ENCODE measurements around the gene PHLDB2. TPM values are rescaled to one million over a fixed set of nuclear protein-coding genes. Genes with fewer than 3 reads are reported as not detected.

The PHLDB2 gene
- total RNA-seq, 4 donors from 2014 or later, result 23.5 to 81.5 (median 26.2) TPM

DNA sequence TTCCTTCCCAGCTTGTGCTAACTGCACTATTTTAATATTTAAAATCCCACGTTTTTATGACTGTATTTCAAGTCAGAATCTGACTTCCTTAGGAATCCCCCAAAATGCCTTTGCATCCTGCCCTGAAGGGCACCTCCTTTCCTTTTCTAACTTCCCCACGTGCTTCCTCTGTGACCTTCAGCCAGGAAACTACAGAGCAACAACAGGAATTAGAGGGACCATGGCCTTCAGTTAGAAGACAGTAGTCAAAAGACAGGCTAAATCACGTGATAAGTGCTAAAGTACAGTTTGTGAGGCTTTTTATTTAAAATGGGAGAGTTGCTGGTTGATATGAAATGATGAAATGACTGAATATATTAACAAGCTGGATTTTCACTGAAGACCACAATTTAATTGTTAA, 108.0 kb downstream of the PHLDB2 start:
- WGBS, 2 donors, result 31 to 32% methylated on average over 3 of the region's 3 CpGs
- DNase-seq (ENCODE audit: low spot score in 2 of 2), result no peak
- no peak overlapping the region for H3K4me3 ChIP-seq (ENCODE audit: low read depth, poor library complexity, severe bottlenecking)
- TF ChIP-seq CTCF (IDR thresholded peaks at IDR 0.05) (no peak), POLR2A (IDR thresholded peaks at IDR 0.05) (no peak)
- intact Hi-C loops (cut with DNase I; ENCODE audit: low total_unique reads), result loop anchor here (5.0 to 10.0 kb wide), 2 partner anchors 102 to 250 kb away; no protein-coding TSS in a partner anchor

DNA sequence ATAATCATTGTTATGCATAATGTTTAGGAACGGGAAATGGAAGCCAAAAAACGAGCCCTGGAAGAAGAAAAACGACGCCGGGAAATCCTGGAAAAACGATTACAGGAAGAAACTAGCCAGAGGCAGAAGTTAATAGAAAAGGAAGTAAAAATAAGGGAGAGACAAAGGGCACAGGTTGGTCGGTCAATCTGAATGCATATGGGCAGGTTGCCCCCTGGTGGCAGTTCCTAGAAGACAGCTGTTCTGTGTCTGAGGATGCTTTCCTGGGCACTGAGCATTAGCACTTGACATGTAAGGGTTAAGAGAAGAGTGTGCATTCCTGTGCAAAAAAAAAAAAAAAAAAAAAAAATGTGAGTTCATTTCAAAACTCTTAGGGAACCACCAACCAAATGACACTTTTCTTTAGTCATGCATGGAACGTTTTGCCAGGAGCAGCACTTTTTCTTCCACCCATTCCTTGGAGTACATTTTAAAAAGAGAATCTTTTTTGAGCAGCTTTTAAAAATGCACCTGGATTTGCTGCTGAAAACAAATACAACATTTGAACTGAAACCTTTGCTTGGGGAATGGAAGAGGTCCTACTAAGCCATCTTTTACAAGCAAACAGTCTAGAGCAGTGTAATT, 108.7 kb downstream of the PHLDB2 start:
- H3K4me3 ChIP-seq (ENCODE audit: low read depth, poor library complexity, severe bottlenecking), result no peak overlapping the region
- TF ChIP-seq POLR2A (IDR thresholded peaks at IDR 0.05), result no peak
- peak in 1 of 3 donors; percentile 91 for TF ChIP-seq CTCF (IDR thresholded peaks at IDR 0.05)
- intact Hi-C loops (cut with DNase I; ENCODE audit: low total_unique reads), result loop anchor here (5.0 to 10.0 kb wide), 2 partner anchors 103 to 250 kb away; no protein-coding TSS in a partner anchor
- WGBS, 2 donors, result 5 to 6% methylated on average over 8 of the region's 8 CpGs
- DNase-seq (ENCODE audit: low spot score in 2 of 2), result peak; percentile 88 to 96

DNA sequence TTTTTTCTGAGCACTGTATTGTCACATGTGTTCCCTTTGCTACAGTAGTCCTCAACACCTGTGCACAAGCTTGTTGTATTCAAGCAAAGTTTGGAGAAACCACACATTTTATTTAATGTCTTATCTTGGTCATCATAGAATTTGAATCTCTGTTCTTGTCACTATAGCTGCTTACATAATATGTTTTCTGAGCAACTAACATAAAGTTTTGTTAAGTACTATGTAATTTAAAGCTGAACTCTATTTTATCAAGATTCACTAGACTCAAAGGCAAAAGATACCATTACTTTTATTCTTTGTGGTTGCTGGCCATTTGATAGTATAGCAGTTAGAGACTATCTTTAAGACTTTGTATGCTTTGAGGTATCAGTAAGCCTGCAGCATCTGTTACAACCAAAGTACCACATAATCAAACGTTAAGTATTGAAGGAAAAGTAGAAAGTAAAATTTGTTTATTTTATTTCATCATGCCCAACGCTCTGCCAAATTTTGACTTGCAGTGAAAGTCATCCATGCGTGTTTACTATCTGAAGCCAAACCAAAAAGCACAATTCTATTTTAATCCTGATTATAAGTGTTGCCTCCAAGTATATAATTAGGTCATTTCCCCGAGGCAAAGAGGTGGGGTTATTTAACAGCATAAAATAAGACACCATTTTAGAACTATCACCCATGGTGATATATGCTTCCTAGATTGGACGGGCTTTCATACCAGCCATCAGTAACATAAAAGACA, 109.4 kb downstream of the PHLDB2 start:
- TF ChIP-seq POLR2A (IDR thresholded peaks at IDR 0.05), result no peak
- TF ChIP-seq CTCF (IDR thresholded peaks at IDR 0.05), result no peak
- no peak overlapping the region for H3K4me3 ChIP-seq (ENCODE audit: low read depth, poor library complexity, severe bottlenecking)
- no peak for DNase-seq (ENCODE audit: low spot score in 2 of 2)
- WGBS, 2 donors, result 36% methylated on average over 5 of the region's 5 CpGs
- intact Hi-C loops (cut with DNase I; ENCODE audit: low total_unique reads), result loop anchor here (5.0 to 10.0 kb wide), 2 partner anchors 104 to 251 kb away; no protein-coding TSS in a partner anchor

DNA sequence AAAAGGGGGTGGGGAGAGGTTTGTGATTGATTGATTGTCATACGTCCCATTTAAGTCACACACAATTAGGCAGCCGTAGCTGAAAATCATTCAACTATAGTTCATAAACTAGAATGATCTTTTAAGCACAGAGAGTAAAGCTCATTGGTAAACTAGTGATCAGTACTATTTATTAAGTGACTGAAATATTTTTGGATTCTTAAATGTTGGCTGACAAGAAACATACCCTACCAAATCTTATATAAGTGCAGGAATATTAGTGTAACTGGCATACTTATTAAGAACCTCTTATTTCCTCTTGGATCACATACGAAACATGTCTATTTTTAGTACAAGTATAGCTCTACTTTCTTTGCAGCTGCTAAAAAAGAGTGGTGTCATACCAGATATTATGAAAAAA, 111.3 kb downstream of the PHLDB2 start:
- WGBS, 2 donors, result 88 to 90% methylated on average over 3 of the region's 3 CpGs
- DNase-seq (ENCODE audit: low spot score in 2 of 2), result no peak
- TF ChIP-seq POLR2A (IDR thresholded peaks at IDR 0.05) (no peak), CTCF (IDR thresholded peaks at IDR 0.05) (no peak)
- intact Hi-C loops (cut with DNase I; ENCODE audit: low total_unique reads), result no loop called here
- no peak overlapping the region for H3K4me3 ChIP-seq (ENCODE audit: low read depth, poor library complexity, severe bottlenecking)

DNA sequence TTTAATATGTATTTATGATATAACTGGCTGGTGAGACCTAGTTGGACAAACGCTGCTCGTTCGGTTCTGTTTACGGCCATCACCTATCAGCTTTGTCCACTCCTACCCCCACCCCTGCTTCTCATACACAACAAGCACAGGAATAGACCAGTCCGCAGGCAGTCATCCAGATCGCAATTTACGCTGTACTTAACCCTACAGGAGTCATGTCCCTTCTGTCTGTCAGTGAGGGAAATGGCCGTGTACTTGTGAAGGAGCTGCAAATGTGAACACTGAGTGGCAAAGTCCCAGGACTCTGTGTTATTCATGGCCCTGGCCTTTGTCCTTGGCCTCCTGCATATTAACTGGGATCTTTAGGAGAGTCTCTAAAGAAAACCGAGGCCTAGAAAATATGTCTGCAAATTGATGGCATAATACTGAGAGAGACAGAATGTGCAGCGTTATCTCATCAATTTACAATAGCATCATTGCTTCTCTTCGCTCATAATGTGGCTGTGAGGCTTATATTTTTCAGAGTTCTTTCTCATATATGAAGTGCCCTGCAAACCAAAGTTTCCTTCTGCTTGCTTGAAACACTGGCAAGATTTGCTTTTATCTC, 112.6 kb downstream of the PHLDB2 start:
- DNase-seq (ENCODE audit: low spot score in 2 of 2), result no peak
- H3K4me3 ChIP-seq (ENCODE audit: low read depth, poor library complexity, severe bottlenecking), result no peak overlapping the region
- WGBS, 2 donors, result 88 to 89% methylated on average over 11 of the region's 11 CpGs
- intact Hi-C loops (cut with DNase I; ENCODE audit: low total_unique reads), result no loop called here
- TF ChIP-seq CTCF (IDR thresholded peaks at IDR 0.05) (no peak), POLR2A (IDR thresholded peaks at IDR 0.05) (no peak)

Measured in lower leg skin (tissue), 4 donors.